A549 treated with AZD2906 at 1 μM for 4 hours (cell line): Measurements from ENCODE around the gene EME2. TPM values are rescaled to one million over a fixed set of nuclear protein-coding genes. Genes with fewer than 3 reads are reported as not detected.

Source experiments
- total RNA-seq: library from RNA; stranded (reverse); fragments of 200-300 nt; extraction: Qiagen RNA extraction; gene quantifications from 5 replicates; pipeline ENCODE4 v1.2.3, GENCODE V29; 2022

EME2 gene, protein sequence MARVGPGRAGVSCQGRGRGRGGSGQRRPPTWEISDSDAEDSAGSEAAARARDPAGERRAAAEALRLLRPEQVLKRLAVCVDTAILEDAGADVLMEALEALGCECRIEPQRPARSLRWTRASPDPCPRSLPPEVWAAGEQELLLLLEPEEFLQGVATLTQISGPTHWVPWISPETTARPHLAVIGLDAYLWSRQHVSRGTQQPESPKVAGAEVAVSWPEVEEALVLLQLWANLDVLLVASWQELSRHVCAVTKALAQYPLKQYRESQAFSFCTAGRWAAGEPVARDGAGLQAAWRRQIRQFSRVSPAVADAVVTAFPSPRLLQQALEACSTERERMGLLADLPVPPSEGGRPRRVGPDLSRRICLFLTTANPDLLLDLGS
- 5.9 to 12.6 TPM (median 8.3 TPM) in 5 replicates for total RNA-seq

DNA sequence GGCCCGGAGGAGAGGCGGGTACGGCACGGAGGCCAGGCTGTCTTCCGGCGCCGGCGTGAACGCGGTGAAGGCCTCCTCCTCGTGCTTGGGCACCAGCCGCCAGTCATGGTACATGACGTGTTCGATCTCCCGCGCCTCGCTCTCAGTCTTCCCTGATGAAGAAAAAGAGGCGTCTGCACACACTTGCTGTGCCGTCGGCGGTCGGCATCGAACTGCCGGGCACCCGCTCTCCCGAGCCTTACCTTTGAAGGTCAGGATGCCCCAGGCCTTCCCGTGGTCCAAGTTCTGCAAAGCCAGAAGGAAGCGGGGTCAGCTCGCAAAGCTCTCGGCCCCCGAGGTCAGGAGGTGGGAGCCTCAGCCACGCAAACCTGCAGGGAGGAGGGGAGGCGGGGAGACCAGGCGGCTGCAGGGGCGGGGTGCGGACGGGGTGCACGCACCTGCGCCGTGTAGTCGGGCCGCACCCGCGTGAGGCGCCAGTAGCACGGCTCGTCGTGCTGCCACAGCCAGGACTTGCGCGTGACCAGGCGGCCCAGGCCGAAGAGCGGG lies at the start of gene EME2:
Gene EME2 (plus strand): TSS at position 449 of the 546 bp plus-strand sequence. CDS start 418 bp downstream, outside the sequence.

DNA sequence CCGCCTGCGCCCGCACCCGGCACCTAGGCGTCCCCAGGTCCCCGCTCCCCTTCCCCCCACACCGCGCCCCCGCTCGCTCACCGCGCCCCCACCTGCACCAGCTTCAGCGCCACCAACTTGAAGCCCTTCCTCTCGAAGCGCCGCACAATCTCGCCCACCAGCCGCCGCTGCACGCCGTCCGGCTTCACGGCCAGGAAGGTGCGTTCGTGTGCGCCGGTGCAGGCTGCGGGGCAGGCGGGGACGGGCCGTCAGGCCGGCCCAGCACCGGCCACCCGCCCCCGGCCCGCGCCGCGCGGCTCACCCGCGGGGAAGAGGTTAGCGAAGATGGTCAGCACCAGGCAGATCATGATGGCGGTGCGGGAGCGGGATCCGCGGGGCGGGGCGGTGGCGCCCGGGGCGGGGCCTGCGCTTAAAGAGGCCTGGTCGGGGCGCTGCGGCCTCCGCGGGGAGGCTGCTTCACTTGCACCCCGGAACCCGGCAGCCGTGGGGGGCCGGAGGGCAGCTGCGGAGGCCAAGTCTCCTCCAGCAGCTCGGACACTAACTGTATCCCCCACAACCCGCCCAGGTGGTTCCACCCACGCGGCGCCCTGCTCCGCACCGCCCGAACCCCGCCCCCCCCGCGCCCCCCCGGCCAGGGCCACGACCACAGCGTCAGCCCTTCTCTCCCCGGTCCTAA lies 1.3 kb upstream of the EME2 start, which contains the start of gene NME3:
Gene NME3 (minus strand): TSS at position 356 of the 676 bp plus-strand sequence. CDS start 9 bp downstream, at position 347.

DNA sequence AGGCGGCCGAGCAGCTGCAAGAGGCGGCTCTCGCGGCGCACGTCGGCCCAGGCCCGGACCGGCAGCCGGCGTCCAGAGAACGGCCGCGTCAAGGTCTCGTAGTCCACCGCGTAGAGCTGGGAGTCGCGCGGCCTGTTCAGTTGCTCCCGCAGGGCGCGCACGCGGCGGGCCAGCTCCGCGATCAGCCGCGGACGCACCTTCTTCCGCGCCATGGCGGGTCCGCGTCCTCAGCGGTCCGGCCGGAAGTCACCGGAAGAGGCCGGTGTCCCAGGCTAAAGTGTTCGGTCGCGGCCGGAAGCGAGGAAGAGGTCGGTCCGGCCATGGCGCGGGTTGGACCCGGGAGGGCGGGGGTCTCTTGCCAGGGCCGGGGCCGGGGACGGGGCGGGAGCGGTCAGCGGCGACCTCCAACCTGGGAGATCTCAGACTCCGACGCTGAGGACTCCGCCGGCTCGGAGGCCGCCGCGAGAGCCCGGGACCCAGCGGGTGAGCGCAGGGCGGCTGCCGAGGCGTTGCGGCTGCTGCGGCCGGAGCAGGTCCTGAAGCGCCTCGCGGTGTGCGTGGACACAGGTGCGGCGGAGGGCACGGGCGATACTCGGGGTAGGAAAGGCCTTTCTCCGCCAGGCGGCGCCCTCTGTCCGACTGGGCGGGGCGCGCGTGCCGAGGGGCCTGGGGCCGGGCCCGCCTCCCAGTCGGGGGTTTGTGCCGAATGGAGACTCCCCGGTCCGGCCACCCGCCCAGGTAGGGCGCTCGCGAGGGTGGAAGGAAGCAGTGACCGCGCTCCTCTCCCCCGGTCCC lies 495 bp downstream of the EME2 start, which contains the start of gene MRPS34:
Gene MRPS34 (minus strand): TSS at position 227 of the 795 bp plus-strand sequence. CDS start 15 bp downstream, at position 212.

DNA sequence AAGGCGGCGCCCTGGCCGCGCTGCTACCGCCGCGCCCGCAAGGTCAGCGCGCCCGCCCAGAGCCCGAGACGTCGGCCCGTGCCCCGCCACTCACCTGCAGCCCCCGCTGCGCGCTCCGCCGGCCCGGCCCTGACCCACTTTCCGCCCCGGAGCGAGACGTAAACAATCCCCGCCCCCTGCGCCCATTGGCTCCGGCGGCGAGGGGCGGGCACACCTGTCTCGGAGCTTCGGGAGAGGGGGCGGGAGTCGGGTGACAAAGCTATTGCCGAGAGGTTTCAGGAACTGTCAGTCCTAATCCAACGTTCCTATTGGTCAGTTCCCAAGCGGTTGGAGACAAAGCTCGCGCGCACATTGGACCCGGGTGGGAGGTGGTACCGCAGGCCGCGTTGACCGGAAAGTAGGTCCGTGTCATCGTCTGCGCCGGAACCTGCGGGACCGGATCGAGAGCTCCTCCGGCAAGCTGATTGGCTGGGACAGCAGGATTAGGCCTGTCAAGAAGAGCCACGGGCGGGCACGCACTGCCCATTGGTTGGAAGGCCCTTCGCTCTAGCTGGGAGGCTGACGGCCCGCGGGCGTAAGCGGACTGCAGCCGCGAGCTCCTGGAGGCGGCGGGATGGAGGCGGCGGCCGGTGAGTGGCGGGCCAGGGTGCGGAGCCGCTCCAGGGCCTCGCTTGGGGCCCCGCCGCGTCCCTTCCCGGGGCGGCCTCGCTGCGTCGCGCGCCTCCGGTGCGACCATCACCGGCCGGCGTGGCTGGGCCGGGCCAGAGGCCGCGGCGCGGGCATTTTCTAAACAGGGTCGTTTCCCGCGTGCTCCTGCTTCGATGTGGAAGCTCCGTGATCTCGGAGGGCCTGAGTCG lies 10.0 kb downstream of the EME2 start, which contains the start of the genes NUBP2 and SPSB3:
Gene NUBP2 (plus strand): TSS at position 553 of the 857 bp plus-strand sequence. CDS start 61 bp downstream, at position 614.
Gene SPSB3 (minus strand): TSS at position 164 of the 857 bp plus-strand sequence. CDS start 1,088 bp downstream, outside the sequence.

DNA sequence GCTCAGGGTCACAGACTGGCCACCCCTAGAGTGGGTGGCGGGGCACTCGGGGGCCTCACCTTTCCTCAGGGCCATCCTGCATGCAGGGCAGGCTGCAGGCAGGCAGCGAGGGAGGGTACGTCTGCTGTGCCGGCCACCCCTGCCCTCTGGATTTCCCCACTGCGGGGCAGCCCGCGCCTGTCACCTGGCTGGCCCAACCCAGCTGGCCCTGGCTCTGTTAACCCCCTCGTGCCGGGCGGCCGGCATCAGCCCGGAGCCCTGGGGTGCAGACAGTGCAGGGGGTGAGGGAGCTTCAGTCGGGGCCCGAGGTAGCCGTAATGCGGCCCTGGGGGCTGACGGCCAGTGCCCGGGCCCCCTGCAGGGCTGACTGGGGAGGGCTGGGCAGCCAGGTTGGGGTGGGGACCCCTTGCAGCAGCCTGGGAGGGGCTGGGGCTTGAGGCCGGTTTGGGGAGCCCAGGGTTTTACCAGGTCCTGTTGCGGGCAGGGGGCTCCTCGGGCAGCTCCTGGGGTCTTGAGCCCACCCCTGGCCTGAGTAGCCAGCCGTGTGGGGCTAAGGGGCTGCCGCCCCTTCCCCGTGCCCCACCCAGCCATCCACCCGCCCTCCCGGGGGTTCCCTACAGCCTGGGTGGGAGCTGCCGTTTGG lies 21.1 kb downstream of the EME2 start, which contains the start of gene IGFALS:
Gene IGFALS (minus strand): TSS at position 128 of the 643 bp plus-strand sequence. CDS start 53 bp downstream, at position 75.

Other genes starting within 250 kb of the EME2 start
- 0.08 to 0.11 TPM (median 0.09 TPM) in 4 of 5 replicates, not detected in the other for gene TMEM204, start 239.1 kb upstream of the EME2 start, total RNA-seq
- gene IFT140, start 160.7 kb upstream of the EME2 start, total RNA-seq: 7.5 to 9.6 TPM (median 8.9 TPM) in 5 replicates
- gene CRAMP1, start 160.4 kb upstream of the EME2 start, total RNA-seq: 12.9 to 15.9 TPM (median 14.6 TPM) in 5 replicates
- 159 to 225 TPM (median 167 TPM) in 5 replicates for gene JPT2, start 94.5 kb upstream of the EME2 start, total RNA-seq
- gene MAPK8IP3, start 66.6 kb upstream of the EME2 start, total RNA-seq: 33.2 to 65.4 TPM (median 50.0 TPM) in 5 replicates
- 27.8 to 65.4 TPM (median 62.1 TPM) in 5 replicates for gene NME3, start 1.3 kb upstream of the EME2 start, total RNA-seq
- 151 to 264 TPM (median 250 TPM) in 5 replicates for gene MRPS34, start 324 bp downstream of the EME2 start, total RNA-seq
- gene SPSB3, start 9.8 kb downstream of the EME2 start, total RNA-seq: 19.3 to 30.3 TPM (median 29.5 TPM) in 5 replicates
- 60.7 to 88.7 TPM (median 83.0 TPM) in 5 replicates for gene NUBP2, start 10.2 kb downstream of the EME2 start, total RNA-seq
- gene IGFALS, start 20.9 kb downstream of the EME2 start, total RNA-seq: 0.03 to 0.18 TPM (median 0.06 TPM) in 4 of 5 replicates, not detected in the other
- gene HAGH, start 54.0 kb downstream of the EME2 start, total RNA-seq: 57.8 to 76.0 TPM (median 74.4 TPM) in 5 replicates
- 46.8 to 52.1 TPM (median 49.6 TPM) in 5 replicates for gene FAHD1, start 54.4 kb downstream of the EME2 start, total RNA-seq
- gene MEIOB, start 99.4 kb downstream of the EME2 start, total RNA-seq: 1.2 to 2.2 TPM (median 1.4 TPM) in 5 replicates
- gene HS3ST6, start 145.6 kb downstream of the EME2 start, total RNA-seq: 1.1 to 2.1 TPM (median 2.0 TPM) in 5 replicates
- 32.5 to 43.0 TPM (median 42.2 TPM) in 5 replicates for gene MSRB1, start 170.4 kb downstream of the EME2 start, total RNA-seq
- gene RPL3L, start 181.9 kb downstream of the EME2 start, total RNA-seq: 0.09 to 0.11 TPM (median 0.10 TPM) in 3 of 5 replicates, not detected in the others
- 247 to 295 TPM (median 252 TPM) in 5 replicates for gene NDUFB10, start 186.7 kb downstream of the EME2 start, total RNA-seq
- gene RPS2, start 192.0 kb downstream of the EME2 start, total RNA-seq: 3,695 to 5,624 TPM (median 5,467 TPM) in 5 replicates
- not detected in 5 replicates for gene RNF151, start 194.0 kb downstream of the EME2 start, total RNA-seq
- 31.6 to 41.2 TPM (median 38.0 TPM) in 5 replicates for gene TBL3, start 199.2 kb downstream of the EME2 start, total RNA-seq
- gene NOXO1, start 208.7 kb downstream of the EME2 start, total RNA-seq: 0.08 to 0.31 TPM (median 0.28 TPM) in 5 replicates
- 23.0 to 44.4 TPM (median 40.1 TPM) in 5 replicates for gene GFER, start 211.4 kb downstream of the EME2 start, total RNA-seq
- 5.0 to 9.3 TPM (median 8.2 TPM) in 5 replicates for gene SYNGR3, start 217.2 kb downstream of the EME2 start, total RNA-seq
- 47.7 to 63.8 TPM (median 61.2 TPM) in 5 replicates for gene ZNF598, start 237.0 kb downstream of the EME2 start, total RNA-seq
- 0.65 to 1.4 TPM (median 0.88 TPM) in 5 replicates for gene NPW, start 247.0 kb downstream of the EME2 start, total RNA-seq